NCI-H1694 treated with DMSO at 0.1 percent for 48 hours (cell line): ENCODE data around the gene TOM1L2.
A peak's percentile ranks its signal among the peaks of the same experiment; 100 is the strongest.

Experiments used
- DNase-seq: peaks from one replicate; lab custom pipeline; 2025; lab: John Stamatoyannopoulos, UW

TOM1L2 gene

DNA sequence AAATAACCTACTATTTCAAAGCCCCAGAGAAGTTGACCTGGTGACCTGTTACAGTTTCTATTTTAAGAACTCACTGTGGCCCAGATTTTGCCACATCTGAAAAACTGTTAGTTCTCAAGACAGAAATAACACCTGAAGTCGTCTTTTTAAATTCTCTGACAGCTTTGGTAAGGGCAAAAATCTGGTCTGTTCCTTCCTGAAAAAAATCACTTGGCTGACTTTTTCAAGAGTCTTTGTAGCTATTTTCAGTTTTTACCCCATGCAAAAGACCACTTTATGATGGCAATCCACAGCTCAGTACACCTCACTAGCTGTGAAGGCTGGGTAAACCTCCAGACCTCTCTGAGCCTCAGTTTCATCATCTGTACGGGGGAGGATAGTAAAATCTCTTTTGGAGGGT is 74.8 kb downstream of the TOM1L2 start:
- no peak for DNase-seq

DNA sequence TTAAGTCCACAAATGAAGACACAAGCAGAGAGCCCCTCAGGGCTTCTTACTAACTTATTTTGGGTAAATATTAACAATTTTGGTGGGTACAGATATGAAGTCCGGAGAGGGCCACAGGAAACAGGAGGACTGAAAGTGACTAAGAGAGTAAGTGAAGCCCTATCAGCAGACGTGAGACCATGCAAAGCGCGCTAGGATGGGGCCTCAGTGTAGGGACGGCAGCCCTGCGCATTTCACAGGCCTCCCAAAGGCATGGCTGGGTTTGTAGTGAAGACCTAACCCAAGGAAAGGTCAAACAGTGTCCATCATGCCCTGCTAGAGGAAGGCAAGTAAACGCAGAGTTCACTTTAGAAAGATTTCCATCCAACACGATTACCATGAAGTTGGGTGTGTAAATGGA is 75.5 kb downstream of the TOM1L2 start:
- DNase-seq = no peak

DNA sequence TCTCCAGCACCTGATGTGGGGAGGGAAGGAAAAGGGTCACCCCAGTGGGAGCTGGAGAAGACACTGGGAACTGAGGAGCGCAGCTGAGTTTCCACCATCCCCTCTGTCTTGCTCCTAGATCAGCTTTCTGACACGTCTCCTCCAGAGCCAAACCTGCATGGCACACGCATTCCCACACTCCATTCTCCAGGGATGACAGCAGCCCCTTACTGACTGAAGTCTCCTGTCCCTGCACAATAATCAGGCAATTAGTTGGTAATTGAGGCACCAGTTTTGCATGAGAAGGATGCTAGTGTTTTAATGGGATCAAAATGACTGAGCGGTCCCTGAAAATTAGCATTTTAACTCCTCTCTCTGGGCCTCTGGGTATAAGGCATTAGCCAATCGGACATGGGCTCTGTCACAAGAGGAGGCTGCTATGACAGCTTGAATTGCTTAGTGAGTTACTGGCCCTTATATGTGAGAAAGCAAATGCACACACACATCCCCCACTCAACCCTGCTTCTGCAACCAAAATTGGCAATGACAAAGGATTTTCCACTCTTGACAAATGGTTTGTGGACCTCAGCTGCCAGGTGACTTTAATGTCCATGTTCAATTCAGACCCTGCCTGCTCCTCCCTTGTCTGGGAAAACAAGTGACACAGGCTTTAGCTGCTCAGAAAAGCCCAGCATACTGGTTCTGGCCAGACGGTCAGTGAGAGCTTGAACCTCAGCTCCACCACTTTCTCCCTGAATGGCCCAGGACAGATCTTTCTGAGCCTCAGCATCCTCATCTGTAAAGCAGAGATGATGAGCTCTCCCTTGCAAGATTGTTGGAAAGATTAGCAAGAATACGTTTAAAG is 78.2 kb downstream of the TOM1L2 start:
- DNase-seq = no peak

DNA sequence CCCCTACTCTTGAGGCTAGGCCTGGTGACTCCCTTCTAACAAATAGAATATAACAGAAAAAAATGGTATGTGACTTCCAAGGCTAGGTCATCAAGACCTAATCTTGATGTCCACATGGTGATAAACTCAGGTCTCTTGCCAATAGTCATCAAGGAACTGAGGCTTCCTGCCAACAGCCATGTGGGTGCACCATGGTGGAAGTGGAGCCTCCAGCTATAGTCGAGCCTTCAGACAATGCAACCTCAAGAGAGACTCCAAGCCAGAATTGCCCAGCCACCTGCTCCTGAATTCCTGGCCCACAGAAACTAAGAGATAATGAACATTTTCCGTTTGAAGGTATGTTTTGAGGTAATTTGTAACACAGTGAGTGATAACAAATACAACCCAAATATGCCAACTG is 79.5 kb downstream of the TOM1L2 start:
- DNase-seq = no peak

DNA sequence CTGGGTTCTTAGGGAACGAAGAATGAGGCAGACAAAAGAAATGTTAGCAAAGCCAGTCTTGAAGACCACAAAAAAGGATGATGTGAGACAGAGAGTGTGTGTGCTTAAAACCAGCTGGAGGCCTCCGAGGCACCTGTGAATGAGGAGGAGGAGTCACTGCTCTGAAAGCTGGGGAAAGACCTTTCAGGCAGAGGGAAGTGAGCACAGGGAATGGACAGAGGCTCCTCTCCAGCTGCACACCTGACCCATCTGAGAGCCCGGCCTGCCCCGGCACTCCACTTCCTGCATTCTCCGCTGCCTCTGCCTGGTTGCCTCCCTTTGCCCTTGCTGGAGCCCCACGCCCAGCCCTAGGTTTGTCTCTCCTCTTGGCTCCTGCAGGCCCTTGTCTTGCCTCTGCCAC is 80.2 kb downstream of the TOM1L2 start:
- no peak for DNase-seq

DNA sequence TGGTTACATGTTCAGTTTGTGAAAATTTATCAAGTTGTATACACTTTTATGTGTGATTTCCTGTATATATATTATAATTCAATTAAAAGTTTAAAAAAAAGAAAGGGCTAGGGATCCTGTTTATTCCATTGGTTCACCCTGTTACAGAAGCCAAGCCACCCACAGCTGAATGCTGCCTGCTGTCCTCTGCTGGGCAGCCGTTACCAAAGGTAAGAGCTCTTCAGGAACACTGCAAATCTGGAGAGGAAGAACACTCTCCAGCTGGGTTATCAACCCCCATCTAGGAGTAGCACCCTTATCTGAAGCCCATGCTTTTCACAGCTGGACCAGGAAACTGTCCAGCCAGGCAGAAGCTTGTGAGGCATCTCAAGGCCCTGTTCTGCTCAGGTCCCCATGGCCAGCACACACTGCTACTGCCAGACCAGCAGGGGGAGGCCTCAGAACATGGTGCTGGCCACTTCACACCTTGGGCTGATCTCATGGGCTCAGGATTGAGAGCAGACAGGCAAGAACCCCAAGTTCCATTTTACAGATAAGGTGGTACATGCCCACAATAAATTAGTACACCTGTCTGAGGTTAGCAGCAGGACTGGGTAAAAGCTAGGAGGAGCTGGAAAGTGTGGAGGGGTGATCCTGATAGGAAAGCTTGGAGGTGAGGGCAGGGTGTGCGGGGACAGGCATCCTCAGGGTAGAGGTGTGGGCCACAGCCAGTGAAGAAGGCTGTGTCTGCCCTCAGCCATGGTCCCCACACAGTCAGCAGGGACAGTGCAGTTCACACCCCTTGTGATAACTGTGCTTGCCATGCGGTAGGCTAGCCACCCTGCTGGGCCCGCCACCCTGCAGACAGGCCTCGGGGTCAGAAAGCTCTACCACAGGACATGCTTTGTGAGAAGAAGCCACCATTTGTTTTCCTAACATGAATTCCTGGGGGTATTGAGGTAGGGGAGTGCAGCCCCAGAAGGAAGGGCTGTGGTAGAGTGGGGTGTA is 81.1 kb downstream of the TOM1L2 start:
- DNase-seq = no peak

DNA sequence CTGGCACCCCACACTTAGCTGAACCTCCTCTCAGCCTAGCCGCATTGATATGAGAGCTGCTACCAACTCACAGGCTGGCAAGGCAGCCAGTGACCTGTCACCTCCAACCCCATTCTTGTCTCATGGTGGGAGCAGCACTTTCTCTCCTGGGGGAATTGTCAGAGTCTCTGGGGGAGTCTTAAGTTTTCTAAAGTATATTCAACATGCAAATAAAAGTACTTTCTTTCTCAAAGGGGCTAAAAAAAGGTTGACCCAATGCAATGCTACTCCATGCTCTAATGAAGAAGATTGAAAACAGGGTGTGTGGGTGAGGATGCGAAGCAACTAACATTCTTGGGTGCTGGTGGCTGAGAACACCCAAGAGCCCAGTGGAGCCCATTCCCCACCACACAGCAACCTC is 82.3 kb downstream of the TOM1L2 start:
- DNase-seq = no peak

DNA sequence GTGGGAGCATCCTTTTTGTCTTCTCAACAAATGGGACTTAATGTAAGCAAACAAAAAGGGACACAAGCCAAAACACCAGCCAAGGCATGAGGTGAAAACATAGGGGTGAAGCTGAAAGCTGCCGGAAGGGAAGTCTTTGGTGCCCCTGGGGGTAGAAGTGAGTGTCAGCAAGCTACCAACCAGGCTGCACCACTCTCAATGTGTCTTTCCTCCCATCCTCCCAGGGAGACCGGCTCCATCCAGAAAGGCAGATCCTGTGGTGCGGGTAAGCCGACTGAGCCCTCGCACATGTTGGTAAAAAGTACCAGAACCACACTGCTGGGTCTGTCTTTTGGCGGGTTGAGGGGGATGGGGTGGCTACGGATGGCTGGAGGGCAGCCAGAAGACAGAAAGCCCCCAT is 83.4 kb downstream of the TOM1L2 start:
- DNase-seq = no peak

DNA sequence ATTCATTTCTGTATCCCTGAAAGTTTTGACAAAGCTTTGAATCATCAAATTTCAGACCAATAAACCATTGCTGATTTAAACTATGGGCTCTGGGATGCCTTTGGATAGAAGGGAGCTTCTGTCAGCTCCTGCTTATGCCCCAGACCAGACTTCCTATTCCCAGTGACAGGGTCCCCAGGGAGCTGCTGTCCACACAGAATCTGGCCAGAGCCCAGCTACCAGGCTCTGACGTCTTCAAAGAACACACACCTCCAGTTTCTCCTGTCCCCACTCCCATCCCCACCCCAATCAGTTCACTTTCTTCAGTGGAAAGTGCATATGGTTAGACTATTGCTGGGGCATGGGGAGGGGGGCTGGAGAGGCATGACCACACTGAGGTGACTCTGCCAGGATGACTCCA is 83.8 kb downstream of the TOM1L2 start:
- no peak for DNase-seq

DNA sequence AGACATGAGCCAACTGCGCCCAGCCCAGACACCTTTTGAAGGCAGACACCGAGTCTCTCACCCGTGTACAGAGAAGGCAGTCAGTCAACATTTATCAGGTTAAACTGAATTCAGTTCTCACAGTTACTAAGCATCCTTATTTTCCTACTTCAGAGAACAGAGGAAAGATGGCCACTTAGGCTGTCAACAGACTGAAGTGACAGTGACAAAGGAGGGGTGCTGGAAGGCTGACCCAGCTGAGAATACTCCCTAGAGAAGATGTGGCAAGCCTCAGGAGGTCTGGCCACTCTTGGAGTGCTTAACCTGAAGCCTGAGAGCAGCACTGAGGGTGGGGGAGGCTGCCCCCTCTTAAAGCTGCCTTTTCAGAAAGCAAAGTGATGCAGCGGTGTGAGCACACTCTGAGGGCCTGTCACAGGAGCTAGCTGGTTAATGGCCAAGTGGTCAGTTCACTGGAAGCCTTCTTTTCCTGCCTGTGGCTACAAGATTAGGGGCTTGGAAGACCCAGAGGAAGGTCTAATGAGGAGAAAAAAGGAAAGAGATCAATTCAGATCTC is 84.4 kb downstream of the TOM1L2 start:
- no peak for DNase-seq

DNA sequence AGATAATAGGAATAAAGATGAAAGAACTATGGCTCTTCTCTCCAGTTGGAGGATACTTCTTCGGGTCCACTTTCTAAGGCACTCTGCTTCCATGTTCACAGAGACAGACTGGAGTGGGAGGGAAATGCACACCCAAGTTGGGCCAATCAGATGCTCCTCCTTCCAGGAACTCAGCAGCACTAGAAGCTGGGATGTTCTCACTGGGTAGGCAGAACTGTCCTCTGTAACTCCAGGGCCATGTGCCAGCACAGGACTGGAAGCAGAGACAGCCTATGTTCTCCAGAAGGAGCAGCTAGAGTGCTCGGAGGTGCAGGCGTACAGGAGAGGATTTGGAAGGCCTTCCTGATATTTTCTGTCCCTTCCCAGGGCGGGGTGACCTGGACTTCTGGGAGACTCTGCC is 85.5 kb downstream of the TOM1L2 start:
- DNase-seq = no peak

DNA sequence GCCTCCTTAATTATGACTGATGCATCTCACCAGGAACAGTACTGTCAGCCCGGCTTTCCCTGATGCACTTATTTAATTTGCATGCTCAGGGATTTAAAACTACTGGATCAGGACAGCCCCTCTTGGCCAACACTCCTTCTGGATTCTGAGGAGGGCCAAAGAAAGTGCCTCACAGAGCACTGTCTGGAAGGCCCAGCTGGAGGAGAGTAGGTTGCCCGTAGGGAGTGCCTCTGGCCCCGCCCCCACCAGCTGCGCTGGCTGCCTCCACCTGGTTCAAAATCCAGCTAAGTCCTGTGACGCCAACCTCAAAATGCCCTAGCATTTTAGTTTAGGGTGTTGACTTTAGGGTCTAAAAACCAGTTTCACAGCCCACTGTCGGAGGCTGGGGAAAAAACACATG is 86.0 kb downstream of the TOM1L2 start:
- DNase-seq = no peak

DNA sequence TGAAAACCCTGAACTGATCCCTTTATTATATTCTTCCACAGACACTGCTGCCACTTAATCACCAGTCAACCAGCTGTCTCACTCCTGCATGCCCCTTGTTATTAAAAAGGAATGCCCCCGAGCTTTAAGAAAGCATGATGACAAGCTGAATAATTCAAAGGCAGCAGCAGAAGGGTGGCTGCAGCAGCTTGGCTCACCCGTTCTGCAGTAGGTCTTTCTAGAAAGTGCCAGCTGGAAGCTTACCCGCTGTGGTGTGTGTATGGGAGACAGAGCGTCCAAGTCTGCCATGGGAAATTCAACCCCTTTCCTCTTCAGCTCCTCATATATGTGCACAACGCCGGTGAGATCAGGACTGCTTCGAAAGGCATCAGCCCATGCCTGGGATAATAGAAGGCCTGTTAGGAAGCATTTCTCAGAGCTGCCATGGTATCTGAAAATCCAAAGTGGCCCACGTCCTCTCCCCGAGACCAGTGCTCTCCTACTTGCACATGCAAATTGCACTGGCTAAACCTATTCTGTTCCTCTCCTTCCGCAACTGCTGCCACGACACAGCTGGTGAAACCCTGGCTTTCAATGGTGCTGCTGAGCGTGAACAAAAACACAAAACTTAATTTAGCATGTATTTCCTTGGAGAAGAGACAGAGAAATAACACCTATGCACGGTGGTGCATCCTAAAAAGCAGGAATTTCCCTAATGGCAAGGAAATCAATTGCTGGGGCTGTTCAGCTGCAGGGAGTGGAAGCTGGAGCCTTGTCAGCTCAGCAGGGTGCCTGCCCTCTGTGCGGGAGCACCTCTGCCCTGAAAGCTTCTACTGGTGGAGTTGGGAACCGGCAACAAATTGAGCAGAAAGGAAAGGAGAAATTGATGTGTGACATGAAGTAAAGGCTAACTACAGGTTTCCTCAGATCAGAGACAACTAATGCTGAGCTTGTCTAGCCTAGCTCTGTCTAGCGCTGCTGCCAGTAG is 87.5 kb downstream of the TOM1L2 start:
- peak; percentile 9 for DNase-seq

DNA sequence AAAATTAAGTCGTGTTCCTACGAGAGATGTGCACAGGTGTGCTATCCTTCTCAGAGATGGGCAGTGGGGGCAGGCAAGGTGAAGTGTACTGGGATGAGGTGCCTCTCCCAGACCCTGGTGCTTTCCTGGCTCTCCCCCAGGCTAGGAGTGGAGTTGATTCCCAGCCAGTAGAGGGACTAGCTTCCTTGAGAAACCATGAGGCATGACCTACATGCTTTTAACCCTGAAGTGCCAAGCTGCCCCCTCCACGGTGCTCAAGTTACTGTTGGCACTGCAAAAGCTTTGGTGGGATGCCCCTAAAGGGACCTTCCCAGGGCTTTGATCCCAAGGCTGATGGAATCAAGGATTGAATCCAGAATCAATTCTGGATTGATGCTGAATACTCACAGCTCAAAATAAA is 88.4 kb downstream of the TOM1L2 start:
- no peak for DNase-seq

DNA sequence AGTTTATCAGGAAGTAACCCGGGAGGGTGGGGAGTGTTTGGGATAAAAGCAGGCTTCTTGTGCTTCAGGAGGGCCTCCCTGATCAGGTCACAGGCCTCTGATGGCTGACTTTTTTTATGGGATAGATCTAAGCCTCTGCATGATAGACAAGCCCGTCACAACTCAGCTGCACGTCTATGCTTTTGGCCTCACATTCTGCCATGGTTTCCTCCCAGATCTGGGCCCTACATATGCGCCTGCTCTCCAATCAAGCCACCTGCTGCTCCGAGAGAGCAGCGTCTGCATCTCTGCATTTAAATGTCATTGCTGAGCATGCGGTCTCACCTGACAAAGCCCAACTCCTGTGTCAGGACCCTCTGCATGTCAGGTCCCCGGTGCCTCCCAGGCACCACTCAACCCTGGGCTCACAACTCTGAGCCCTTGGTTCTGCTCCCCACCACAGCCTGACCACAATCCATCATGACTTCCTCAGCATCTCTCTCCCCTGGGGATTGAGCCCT is 90.1 kb downstream of the TOM1L2 start:
- no peak for DNase-seq

DNA sequence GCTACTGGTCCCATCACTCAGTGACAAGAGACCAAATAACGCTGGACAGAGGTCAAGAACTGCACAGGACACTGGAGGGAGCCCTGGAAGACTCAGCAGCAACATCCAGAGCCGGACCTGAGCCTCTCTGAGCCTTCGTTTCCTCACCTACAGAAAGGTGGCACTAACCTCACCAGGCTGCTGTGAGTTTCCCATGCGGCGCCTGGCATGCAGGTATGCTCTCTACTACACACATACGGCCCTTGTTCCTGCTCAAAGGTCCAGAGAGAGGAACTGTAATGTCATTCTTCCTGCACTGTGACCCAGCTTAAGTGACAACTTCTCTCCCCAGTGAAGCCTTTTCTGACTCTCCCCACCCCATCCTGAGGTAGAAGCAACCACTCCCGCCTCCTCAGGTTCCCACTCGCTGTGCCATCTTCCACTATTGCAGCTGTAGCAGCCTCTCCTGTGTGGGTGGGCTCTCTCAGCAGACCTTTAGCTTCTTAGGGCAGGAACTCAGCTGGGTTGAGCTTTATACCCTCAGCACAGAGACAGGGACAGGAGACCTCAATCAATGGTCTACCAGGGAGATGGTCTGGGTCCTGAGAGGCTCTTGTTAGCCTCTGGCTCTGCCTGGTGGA is 91.5 kb downstream of the TOM1L2 start:
- no peak for DNase-seq

DNA sequence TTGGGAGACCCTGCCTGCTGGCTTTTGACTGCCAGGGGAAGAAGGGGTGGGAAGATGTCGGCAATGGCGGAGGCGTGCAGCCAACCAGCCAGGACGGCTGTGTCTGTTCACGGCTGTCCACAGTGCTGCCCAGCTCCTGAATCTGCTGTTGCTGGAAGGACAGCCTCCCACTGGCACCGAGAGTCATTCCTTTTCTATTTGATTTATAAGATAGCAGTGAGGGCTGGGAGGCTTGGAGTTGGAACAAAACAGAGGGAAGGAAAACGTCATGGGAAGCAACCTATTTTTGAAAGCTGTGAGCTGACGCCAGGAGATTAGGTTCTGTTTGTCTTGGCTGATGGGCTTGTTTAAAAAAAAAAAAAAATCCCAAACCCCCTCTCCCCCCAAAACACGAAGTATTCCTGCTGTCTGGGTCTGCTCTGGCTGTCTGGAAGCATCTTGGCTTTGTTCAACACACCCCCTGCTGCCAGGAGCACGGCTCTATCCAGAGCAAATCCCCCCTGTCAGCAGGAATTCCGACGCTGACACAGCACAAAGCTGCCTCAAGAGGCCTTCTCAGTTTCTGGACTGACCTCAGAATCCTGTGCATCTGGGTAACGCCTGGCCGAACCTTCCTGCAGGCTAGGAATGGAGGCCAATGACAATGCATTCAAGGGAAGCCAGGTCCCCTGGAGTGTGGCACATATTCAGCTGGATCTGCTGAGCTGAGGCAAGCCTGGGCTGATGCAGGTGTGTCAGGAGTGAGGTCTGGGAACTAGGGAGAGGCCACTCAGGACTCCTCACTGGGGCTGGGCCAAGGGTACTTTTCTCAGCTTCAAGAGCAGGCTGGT is 94.5 kb downstream of the TOM1L2 start:
- DNase-seq = no peak

DNA sequence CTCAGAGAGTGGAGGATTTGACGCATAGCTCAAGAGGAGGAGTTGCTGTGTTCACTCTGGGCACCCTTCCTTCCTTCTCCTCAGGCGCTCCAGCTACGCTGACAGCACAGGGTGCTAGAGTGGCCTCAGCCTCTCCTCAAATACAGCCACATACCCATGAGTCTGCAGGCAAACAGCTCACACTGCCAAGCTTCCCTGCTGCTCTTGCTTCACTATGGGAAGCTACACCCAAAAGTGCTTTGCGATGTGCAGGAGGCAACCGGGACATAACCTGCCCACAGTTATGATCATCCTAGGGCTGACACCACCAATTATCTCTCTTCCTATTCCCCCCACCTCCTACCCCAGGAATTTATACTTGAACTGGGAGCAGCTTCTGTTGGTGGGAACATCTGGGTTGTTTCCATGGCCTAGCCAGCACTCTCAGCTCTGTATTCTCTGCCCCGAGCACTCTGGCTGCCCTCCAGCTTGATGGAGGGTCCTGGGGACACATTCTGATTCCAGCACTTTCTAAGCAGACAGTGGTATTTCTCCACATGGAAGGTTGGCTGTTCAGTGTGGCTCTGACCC is 95.2 kb downstream of the TOM1L2 start:
- DNase-seq = no peak

DNA sequence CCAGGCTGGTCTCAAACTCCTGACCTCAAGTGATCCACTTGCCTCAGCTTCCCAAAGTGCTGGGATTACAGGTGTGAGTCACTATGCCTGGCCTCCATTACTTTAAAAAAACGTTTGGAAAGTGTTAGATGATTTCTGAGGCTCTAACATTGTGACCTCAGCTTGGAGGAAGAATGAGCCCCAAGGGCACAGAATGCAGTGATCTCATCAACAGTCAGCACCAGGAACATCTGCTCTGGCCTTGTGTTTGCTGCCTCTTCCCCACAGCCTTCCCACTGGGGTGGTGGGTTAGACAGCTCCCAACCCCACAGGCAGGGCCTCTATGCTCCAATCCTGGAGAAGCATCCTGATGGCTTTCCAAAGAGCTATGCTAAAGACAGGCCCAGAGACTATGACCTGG is 97.7 kb downstream of the TOM1L2 start:
- DNase-seq = peak; percentile 25
